Hair follicle dermal papilla cell (primary cell): ENCODE results near the gene FCN3. TPM values are rescaled to one million over a fixed set of nuclear protein-coding genes. Genes with fewer than 3 reads are reported as not detected.

ENCODE experiments used
- small RNA-seq: library from RNA; depleted of rRNA; stranded (forward); fragments of <200 nt; gene quantifications from one replicate; pipeline ENCODE3, GENCODE V24; 2012
- total RNA-seq: library from RNA; depleted of rRNA; stranded (reverse); fragments of >200 nt; gene quantifications from 2 replicates; pipeline ENCODE4 v1.2.3, GENCODE V29; 2012

The FCN3 gene
- total RNA-seq = not detected in 2 replicates

DNA sequence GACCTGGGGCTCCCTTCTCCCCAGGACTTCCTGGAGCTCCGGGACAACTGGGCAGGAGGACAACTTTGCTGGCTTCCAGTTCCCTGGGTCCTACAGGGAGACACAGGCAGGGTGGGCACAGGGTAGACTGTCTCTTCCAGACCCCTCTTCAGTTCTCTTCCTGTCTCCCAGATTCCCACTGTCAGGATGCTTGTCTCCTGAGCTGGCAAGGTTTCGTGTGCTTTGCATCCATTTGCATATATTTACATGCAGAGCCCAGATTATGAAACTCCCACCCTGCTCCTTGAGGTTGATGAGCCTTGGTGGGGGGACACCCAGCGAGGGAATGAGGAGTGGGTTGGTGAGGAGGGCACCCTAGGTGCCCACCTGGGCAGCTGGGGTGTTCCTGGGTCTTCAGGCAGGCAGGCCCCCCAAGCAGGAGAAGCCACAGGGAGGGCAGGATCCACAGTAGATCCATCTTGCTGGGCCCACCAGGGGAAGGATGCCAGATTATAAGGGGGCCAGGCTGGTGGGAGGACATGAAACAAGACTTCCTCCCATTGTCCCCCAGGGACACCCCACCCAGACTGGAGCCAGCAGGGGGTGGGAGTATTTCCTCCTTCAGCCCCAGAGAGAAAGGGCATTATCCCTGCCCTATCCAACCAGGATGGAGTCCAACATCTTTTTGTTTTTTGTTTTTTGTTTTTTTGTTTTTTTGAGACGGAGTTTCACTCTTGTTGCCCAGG, at the start of gene FCN3:
Gene FCN3, minus strand, starts transcription at position 463 of the 725 bp plus-strand sequence. Its CDS starts 6 bp downstream, at position 457.

DNA sequence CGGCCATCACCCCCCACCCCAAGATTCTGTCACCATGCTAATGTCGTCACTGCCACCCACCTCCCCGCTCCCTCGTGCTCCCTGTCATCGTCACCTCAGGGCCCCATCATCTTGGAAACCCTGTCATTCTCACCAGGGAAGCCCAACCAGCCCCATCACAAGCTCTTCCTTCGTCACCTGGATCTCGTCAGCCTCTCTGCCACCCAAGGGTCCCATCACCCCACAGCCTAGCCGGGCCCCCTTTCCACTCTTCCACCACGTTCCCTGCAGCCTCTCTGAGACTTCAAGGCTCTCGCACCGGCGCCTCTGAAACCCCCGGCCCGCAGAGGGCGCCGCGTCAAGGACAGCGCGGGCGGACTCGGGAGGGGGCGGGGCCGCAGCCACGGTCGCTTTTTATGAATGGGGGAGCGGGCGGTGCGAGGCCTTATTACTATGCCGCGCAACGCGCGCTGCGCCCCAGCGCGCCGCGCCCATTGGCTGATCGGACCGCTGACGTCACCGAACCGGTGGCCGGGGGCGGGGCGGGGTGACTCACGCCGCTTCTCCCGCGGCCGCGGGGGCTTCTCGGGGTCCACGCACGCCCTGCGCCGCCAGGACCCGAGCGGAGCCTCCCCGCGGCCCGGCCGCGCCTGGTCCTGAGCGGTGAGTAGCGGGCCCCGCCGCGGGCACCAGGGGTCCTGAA, 17.6 kb upstream of the FCN3 start, which contains the start of gene GPR3:
Gene GPR3, plus strand, starts transcription at position 527 of the 682 bp plus-strand sequence. CDS start 1,177 bp downstream, outside the sequence.

DNA sequence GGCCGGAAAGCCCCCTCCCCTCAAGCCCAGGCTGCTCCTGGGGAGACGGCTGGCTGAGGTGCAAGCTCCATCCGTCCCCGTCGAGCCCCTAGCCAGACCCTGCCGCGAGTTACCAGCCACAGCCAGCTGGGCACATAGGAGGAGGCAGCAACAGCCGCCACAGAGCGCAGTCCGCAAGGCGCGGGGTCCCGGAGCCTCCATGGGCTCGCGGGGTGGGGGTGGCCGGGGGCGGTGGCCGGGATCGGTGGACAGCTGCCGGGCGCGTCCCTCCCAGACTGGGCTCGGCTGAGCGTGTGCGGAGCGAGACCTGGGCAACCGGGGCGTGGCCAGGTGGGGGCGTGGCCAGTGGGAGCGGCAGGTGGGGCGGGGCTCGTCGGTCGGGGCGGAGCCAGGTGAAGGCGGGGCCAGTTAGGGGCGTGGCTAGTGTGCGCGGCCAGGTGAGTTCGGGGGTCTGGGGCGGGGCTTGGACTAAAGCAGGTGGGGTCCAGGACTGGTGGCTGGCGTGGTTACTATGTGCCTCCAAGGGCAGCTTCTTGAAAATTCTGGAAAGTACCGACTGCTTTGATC, 8.5 kb upstream of the FCN3 start, which contains the start of gene CD164L2:
Gene CD164L2, minus strand, starts transcription at position 295 of the 567 bp plus-strand sequence. Its CDS starts 94 bp downstream, at position 201.

DNA sequence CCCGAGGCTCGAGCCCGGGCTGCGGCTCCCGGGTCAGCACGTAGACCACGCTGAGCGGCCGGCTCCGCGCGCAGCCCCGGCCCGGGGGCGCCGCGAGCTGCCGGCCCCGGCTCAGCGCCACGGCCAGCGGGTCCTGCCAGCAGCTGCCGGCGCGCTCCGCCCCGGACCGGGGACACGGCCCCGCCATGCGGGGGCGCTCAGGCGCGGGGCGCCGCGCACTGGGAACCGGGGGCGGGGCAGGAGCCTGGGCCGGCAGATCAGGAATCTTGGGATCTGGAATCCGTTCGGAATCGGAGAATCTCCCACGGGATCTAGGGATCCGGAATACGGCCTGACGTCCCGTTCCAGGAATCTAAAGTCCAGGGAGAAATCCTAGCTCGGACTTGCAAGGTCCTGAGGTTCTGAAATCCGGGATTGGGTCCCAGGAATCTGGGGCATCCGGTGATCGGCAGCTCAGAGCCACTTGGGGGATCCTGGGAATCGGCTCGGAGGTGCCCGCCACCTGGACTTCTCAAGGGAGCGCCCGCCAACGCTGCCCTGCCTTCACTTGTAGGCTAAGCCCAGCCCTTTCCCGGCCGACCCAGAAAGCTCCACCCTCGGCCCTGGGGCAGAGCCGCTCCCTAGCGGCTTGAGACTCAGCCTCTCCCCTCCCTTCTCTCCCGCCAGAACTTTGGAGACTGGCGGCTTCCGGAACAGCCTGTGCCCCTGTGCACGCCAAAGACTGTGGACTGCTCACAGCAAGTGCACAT, 8.0 kb downstream of the FCN3 start, which contains the start of gene MAP3K6:
Gene MAP3K6, minus strand, starts transcription at position 551 of the 749 bp plus-strand sequence. Its CDS starts 364 bp downstream, at position 187.

DNA sequence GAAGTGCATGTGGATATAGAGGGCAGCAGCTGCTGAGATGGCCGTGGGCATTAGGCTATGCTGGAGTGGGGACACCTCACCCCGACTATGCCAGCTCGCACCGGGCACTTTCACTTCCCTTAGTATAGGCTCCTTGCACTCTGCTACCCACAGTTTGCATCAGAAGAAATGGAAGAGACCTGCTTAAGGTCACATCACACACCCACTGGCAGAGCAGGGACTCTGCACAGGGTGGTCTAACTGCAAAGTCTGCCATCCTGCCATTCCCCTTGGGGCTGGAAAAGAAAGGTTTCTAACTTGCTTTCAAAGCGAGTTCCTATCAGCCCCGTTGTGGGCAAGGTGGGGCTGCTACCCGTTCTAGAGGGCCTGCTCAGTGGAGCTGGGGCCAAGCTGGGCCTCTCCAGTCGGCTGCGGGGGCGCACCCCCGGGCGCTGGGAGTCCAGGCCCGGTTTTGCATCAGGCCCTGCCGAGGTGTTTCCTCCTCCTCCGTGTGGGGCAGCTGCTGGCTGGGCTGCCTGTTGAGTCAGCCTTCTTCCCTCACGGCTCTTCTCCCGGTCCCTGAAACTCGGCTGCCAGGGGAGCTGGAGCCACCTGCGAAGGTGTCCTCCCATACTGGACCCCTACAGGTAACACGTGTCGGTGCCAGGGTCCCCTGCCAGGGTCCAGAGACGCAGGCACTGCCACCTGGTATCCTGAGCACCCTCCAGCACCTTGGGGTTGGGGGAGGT, 32.9 kb downstream of the FCN3 start, which contains the start of gene SYTL1:
Gene SYTL1, plus strand, starts transcription at position 498 of the 728 bp plus-strand sequence. CDS start 3,313 bp downstream, outside the sequence.

DNA sequence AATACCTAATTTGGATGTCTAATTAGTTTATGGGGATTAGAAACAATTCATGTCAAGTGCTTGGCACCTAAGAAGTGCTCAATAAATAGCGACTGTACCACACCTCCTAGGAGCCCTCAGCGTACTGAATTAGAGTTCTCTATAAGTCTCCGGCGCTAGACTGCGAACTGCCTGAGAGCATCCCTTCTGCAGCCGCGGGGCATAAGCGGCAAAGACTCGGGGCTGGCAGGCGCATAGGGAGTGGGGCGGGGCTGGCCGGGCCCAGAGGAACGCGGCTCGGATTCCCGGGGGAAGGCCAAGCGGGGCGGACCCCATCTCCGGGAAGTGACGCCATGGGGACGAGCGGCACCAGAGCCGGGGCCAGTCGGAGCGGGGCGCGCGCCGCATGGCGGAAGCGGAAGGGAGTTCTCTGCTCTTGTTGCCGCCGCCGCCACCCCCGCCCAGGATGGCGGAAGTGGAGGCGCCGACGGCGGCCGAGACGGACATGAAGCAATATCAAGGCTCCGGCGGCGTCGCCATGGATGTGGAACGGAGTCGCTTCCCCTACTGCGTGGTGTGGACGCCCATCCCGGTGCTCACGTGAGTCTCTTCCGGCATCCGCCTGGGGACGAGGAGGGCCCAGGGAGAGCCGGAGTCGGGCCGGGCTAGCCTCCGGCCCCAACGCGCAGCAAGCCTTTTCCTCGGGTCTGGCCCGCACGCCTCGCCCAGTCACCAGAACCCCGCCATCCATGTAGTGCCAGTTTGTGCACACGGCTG, 52.6 kb downstream of the FCN3 start, which contains the start of gene TMEM222:
Gene TMEM222, plus strand, starts transcription at position 351 of the 756 bp plus-strand sequence. Its CDS starts 35 bp downstream, at position 386.

Small RNA genes within 50 kb of the gene (small RNA-seq; reads per million reads assigned to genes)
- not detected for gene RNU6-48P

Other genes with a start within 250 kb of the FCN3 start
- gene SLC9A1, start 219.7 kb downstream of the FCN3 start, total RNA-seq = 4.2 and 4.7 TPM in 2 replicates
- gene WDTC1, start 140.2 kb downstream of the FCN3 start, total RNA-seq = 34.9 and 37.5 TPM in 2 replicates
- 36.5 and 37.0 TPM in 2 replicates for gene TMEM222, start 52.7 kb downstream of the FCN3 start, total RNA-seq
- gene SYTL1, start 32.8 kb downstream of the FCN3 start, total RNA-seq = 0.24 and 0.81 TPM in 2 replicates
- gene MAP3K6, start 7.9 kb downstream of the FCN3 start, total RNA-seq = 48.1 and 60.8 TPM in 2 replicates
- gene CD164L2, start 8.5 kb upstream of the FCN3 start, total RNA-seq = not detected in 2 replicates
- gene GPR3, start 17.8 kb upstream of the FCN3 start, total RNA-seq = 0.36 and 0.65 TPM in 2 replicates
- 26.1 and 28.7 TPM in 2 replicates for gene WASF2, start 115.3 kb upstream of the FCN3 start, total RNA-seq
- gene AHDC1, start 229.3 kb upstream of the FCN3 start, total RNA-seq = 23.4 and 29.1 TPM in 2 replicates